HepG2 (cell line): ENCODE data around the gene SETD3. TPM values are rescaled to one million over a fixed set of nuclear protein-coding genes. Genes with fewer than 3 reads are reported as not detected.

Experiments
- ATAC-seq: fragments of 200-7000 bp; cut with Tn5 transposase; 3 replicates; pipeline ENCODE4 v1.9.1; 2020; ENCODE audit warnings: mild to moderate bottlenecking, moderate library complexity
- BruUV-seq: library from RNA; stranded (reverse); fragments of 400-500 nt; replicated peaks from 2 replicates; lab custom pipeline; 2021; lab: Mats Ljungman, UMichigan
- CTCF ChIA-PET: fragments of 300-600 bp; formaldehyde crosslinking; extraction: SDS; loops from one replicate; lab custom pipeline; 2021; ENCODE audit warnings: low total read pairs, inconsistent platforms, low intra/inter-chr PET ratio; lab: Yijun Ruan, JAX
- POLR2A ChIA-PET: fragments of 350-600 bp; sonication (Branson Sonifier 250); formaldehyde crosslinking; loops from one replicate; lab custom pipeline; 2020; ENCODE audit warnings: antibody characterized with exemption, inconsistent platforms; lab: Yijun Ruan, JAX
- DNase-seq: peaks from one replicate; pipeline ENCODE4 v3.0.0-alpha.2; 2015; ENCODE audit warnings: low spot score
- FAIRE-seq: peaks from 3 replicates; lab custom pipeline; 2011; peaks lifted over from hg19 to GRCh38; lab: Jason Lieb, UNC
- H2AFZ ChIP-seq: one replicate; pipeline ENCODE4 v1.6.1; 2011; ENCODE audit warnings: low read length, inconsistent platforms
- H3K27ac ChIP-seq: fragments of 300-600 bp; 3 replicates; pipeline ENCODE4 v1.8.0; 2011; ENCODE audit warnings: mixed run types, mild to moderate bottlenecking, mixed read lengths, low read length, inconsistent platforms; ENCODE audit not compliant: insufficient read depth; ENCODE audit errors: extremely low read length
- H3K27me3 ChIP-seq, 2 experiments: fragments of 200-600 bp in 1 of 2; 2 replicates in 1 of 2; 3 replicates in 1 of 2; pipeline versions ENCODE4 v1.6.0 to v1.8.0; 2011; ENCODE audit warnings: low read length in 2 of 2, mild to moderate bottlenecking in 2 of 2, moderate library complexity in 2 of 2, inconsistent platforms in 1 of 2; ENCODE audit not compliant: insufficient read depth in 2 of 2, control insufficient read depth in 1 of 2
- H3K36me3 ChIP-seq, 2 experiments: fragments of 200-600 bp in 1 of 2; replicated peaks in 1 of 2; 2 replicates in 1 of 2; 3 replicates in 1 of 2; pipeline versions ENCODE4 v1.5.1 to v1.8.0; 2011; ENCODE audit warnings: low read length in 2 of 2, inconsistent platforms in 1 of 2; ENCODE audit not compliant: insufficient read depth in 2 of 2, control insufficient read depth in 1 of 2
- H3K4me1 ChIP-seq: 2 replicates; pipeline ENCODE4 v1.5.1; 2012; ENCODE audit warnings: low read length, inconsistent platforms; ENCODE audit not compliant: insufficient read depth
- H3K4me2 ChIP-seq: 2 replicates; pipeline ENCODE4 v1.6.0; 2011; ENCODE audit warnings: low read depth, low read length, inconsistent platforms
- H3K4me3 ChIP-seq, 3 experiments: fragments of 200-600 bp in 1 of 3; sonication (generic), shearing (Covaris generic) in 1 of 3; replicated peaks in 1 of 3; 2 replicates each; pipeline ENCODE4 v1.5.1; 2011 to 2016; ENCODE audit warnings: low read length in 3 of 3, inconsistent platforms in 2 of 3, low read depth in 2 of 3, mild to moderate bottlenecking in 2 of 3, control low read depth in 1 of 3, mixed read lengths in 1 of 3; ENCODE audit not compliant: insufficient read depth in 1 of 3
- H3K79me2 ChIP-seq: one replicate; pipeline ENCODE4 v1.6.1; 2011; ENCODE audit warnings: low read length, inconsistent platforms; ENCODE audit not compliant: insufficient read depth
- H3K9ac ChIP-seq: 2 replicates; pipeline ENCODE4 v1.6.0; 2011; ENCODE audit warnings: mild to moderate bottlenecking, low read depth, low read length, inconsistent platforms; ENCODE audit not compliant: insufficient read depth
- H3K9me3 ChIP-seq: 2 replicates; pipeline ENCODE4 v1.5.1; 2012; ENCODE audit warnings: mild to moderate bottlenecking, low read length
- H4K20me1 ChIP-seq: 2 replicates; pipeline ENCODE4 v1.6.0; 2011; ENCODE audit warnings: inconsistent platforms, mild to moderate bottlenecking, low read length, moderate library complexity; ENCODE audit not compliant: insufficient read depth
- FOXC1 ChIP-seq: sonication (generic); formaldehyde crosslinking; IDR thresholded peaks from 2 replicates; pipeline ENCODE4 v1.8.0; 2022; ENCODE audit warnings: mild to moderate bottlenecking, missing genetic modification reagents, borderline replicate concordance
- REXO4 ChIP-seq: sonication (generic); formaldehyde crosslinking; IDR thresholded peaks from 2 replicates; pipeline ENCODE4 v1.8.0; 2022; ENCODE audit warnings: missing genetic modification reagents, mild to moderate bottlenecking, borderline replicate concordance
- ZBTB42 ChIP-seq: sonication (generic); formaldehyde crosslinking; IDR thresholded peaks from 2 replicates; pipeline ENCODE4 v1.5.0; 2020; ENCODE audit warnings: mild to moderate bottlenecking, missing genetic modification reagents
- WGBS: methylation state at CpG from one replicate; pipeline ENCODE4 v1.1.6; 2017; ENCODE audit warnings: low lambda C conversion rate; 5-methylcytosine and 5-hydroxymethylcytosine counted together
- in situ Hi-C: cut with HindIII; loops from 2 replicates; pipeline ENCODE4 v1.10.0; 2017; ENCODE audit warnings: low pct_unique_long_range_greater_than_20kb; ENCODE audit not compliant: extremely low pct_ligation_motif_present
- intact Hi-C: fragments of 100-400 bp; cut with micrococcal nuclease; formaldehyde crosslinking; loops from one replicate; pipeline ENCODE4 v1.10.0; 2022; ENCODE audit not compliant: unreplicated experiment
- polyA plus RNA-seq, 8 experiments: library from polyadenylated mRNA; depleted of rRNA in 3 of 8; stranded (reverse) in 7 of 8; unstranded in 1 of 8; fragments of >200 nt; fragmentation: Illumina TruSeq in 4 of 8; extraction: Trizol in 4 of 8; gene quantifications; 2 replicates each; pipeline versions ENCODE4 v1.2.1 to v1.2.3, GENCODE V29; 2011 to 2016; ENCODE audit warnings: low read depth in 4 of 8, missing spikeins in 1 of 8, mixed read lengths in 1 of 8; ENCODE audit not compliant: insufficient read depth in 1 of 8
- total RNA-seq, 5 experiments: library from RNA; depleted of rRNA; stranded (reverse); fragments of >200 nt; fragmentation: Illumina TruSeq; extraction: Trizol; gene quantifications; 2 replicates each; pipeline ENCODE4 v1.2.3, GENCODE V29; 2016; ENCODE audit warnings: low read depth in 1 of 5
- TF ChIP-seq, protein P1 (sequence below): sonication (generic); formaldehyde crosslinking; IDR thresholded peaks from 2 replicates; pipeline ENCODE4 v1.5.1; 2020; ENCODE audit warnings: missing genetic modification reagents, mild to moderate bottlenecking, borderline replicate concordance

SETD3 gene
- total and polyA plus RNA-seq, 2 of the 13 experiments (the other 11 are each of a cell fraction or from before 2014, with no cell fraction given), result 30.3 to 67.1 TPM

DNA sequence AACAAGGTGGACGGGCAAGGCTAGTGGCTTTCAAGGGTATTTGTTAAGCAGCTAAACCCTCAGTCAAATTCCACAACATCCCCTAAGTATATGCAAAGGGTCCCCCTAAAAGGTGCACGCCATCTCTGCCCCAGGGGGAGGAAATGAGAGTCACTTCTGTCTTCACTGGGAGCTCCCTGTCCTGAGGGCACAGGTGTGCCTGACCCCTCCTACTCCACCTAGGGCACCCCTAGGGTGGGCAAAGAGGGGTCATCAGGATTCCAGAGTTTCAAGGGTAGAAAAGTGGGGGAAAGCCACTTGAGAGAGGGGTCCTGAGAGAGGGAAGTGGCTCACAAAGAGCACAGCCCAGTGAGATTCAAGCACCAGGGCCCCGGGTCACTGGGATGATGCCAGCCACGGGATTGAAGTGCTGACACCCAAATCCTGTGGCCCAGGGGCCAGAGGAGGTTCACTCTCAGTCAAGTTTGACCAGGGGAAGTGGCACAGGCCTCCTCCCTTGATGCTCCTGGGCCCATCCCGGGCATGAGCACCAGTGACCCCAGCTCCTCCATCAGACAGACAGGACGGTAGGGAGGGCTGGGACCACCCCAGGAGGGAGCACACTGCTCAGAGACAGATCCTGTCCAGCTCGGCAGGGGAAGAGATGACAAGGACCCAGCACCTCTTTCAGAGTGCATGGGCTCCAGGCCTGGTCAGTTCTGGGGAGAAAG, 126.3 kb downstream of the SETD3 start:
- no peak for ATAC-seq
- no peak overlapping the region for H3K4me3 ChIP-seq
- H3K4me1 ChIP-seq, result 0 out of 2 replicates have a peak, but pooled peaks cover 5% of the 10 kb centered on the region
- no peak overlapping the region for H3K4me2 ChIP-seq
- DNase-seq, result no peak
- H3K9me3 ChIP-seq, result no peaks in the 10 kb centered on the region
- H3K9ac ChIP-seq, result no peak overlapping the region
- FAIRE-seq, result no peak
- no peaks in the 10 kb centered on the region for H4K20me1 ChIP-seq
- intact Hi-C loops, result no loop called here
- in situ Hi-C loops, result no loop called here
- no peaks in the 10 kb centered on the region for H3K79me2 ChIP-seq
- H3K27me3 ChIP-seq, result peaks cover 0 to 32% of the 10 kb centered on the region in 2 experiments; a peak in 4 of 5 replicates
- POLR2A ChIA-PET, result no interaction called here
- no peak overlapping the region for H2AFZ ChIP-seq
- BruUV-seq, result no TSS peak
- CTCF ChIA-PET, result no interaction called here
- TF ChIP-seq FOXC1 (CRISPR knock-in tag), result no peak
- no peak for TF ChIP-seq REXO4 (CRISPR knock-in tag)
- TF ChIP-seq ZBTB42 (CRISPR knock-in tag), result no peak
- TF ChIP-seq, protein P1, sequence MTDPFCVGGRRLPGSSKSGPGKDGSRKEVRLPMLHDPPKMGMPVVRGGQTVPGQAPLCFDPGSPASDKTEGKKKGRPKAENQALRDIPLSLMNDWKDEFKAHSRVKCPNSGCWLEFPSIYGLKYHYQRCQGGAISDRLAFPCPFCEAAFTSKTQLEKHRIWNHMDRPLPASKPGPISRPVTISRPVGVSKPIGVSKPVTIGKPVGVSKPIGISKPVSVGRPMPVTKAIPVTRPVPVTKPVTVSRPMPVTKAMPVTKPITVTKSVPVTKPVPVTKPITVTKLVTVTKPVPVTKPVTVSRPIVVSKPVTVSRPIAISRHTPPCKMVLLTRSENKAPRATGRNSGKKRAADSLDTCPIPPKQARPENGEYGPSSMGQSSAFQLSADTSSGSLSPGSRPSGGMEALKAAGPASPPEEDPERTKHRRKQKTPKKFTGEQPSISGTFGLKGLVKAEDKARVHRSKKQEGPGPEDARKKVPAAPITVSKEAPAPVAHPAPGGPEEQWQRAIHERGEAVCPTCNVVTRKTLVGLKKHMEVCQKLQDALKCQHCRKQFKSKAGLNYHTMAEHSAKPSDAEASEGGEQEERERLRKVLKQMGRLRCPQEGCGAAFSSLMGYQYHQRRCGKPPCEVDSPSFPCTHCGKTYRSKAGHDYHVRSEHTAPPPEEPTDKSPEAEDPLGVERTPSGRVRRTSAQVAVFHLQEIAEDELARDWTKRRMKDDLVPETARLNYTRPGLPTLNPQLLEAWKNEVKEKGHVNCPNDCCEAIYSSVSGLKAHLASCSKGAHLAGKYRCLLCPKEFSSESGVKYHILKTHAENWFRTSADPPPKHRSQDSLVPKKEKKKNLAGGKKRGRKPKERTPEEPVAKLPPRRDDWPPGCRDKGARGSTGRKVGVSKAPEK (CRISPR knock-in tag), result no peak
- WGBS, result 14% methylated on average over 4 of the region's 7 CpGs
- H3K27ac ChIP-seq, result no peak overlapping the region
- no peaks in the 10 kb centered on the region for H3K36me3 ChIP-seq
